ENCODE data around the gene NMU.
"Not testable (repeated sequence)": the region's sequence is repeated elsewhere in the genome, so short reads cannot be mapped to it uniquely, and the experiment has no call there.

NMU gene, protein sequence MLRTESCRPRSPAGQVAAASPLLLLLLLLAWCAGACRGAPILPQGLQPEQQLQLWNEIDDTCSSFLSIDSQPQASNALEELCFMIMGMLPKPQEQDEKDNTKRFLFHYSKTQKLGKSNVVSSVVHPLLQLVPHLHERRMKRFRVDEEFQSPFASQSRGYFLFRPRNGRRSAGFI

DNA sequence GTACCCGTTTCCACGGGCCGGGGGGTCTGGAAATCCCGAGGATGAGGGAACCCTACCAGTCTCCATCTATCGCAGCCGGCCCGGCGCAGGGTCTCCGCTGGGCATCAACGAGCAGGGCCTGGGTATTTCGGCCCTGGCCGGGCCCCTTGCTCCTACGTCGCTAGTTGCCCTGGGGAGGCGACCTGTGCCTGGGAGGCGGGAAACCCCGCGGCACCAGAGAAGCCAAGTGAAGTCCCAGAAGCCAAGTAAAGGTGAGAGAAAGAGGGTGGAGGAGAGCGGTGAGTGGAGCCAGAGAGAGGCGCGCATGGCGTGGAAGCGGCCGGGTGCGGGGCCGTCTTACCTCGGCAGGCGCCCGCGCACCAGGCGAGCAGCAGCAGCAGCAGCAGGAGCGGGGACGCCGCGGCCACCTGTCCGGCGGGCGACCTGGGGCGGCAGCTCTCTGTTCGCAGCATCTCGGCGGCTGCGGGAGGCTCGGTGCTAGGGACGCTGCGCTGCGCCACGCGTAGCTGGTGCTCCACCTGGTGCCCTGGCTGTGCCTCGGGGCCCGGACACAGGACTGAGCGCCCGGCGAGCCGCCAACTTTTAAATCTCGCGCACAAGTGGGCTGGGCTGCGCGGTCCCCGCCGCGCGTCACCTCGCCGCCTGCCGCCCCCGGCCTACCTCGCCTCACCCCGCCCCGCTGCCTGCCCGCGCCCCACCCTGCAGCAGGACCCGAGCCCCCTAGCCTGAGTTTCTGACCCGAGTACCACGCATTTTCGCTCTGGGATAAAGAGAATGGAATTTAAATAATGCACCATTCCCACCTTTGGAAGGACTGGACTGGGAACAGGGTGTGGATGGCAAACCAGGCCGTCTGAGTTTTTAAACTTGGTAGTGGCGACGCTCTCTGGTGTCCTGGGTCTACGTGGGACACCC lies at the start of gene NMU:
Gene NMU, minus strand, starts transcription at position 558 of the 915 bp plus-strand sequence. Its CDS starts 106 bp downstream, at position 452.
- TF ChIP-seq, protein P1, sequence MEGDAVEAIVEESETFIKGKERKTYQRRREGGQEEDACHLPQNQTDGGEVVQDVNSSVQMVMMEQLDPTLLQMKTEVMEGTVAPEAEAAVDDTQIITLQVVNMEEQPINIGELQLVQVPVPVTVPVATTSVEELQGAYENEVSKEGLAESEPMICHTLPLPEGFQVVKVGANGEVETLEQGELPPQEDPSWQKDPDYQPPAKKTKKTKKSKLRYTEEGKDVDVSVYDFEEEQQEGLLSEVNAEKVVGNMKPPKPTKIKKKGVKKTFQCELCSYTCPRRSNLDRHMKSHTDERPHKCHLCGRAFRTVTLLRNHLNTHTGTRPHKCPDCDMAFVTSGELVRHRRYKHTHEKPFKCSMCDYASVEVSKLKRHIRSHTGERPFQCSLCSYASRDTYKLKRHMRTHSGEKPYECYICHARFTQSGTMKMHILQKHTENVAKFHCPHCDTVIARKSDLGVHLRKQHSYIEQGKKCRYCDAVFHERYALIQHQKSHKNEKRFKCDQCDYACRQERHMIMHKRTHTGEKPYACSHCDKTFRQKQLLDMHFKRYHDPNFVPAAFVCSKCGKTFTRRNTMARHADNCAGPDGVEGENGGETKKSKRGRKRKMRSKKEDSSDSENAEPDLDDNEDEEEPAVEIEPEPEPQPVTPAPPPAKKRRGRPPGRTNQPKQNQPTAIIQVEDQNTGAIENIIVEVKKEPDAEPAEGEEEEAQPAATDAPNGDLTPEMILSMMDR (IDR thresholded peaks at IDR 0.05) = no peak
- Histone ChIP-seq H3K27me3 (peaks cover 83% of the 10 kb centered on the region), H3K27ac (no peak within 1 kb of the TSS), H3K36me3 (no peaks in the 10 kb centered on the region), H3K4me1 (ENCODE audit: control insufficient read depth in 1 of 2, insufficient read depth in 1 of 2, low read depth in 1 of 2, low read length in 1 of 2) (no peaks in the 10 kb centered on the region), H3K9me3 (no peaks in the 10 kb centered on the region), H3K4me3 (ENCODE audit: low read depth in 1 of 2, low read length in 1 of 2) (no peak within 1 kb of the TSS)

DNA sequence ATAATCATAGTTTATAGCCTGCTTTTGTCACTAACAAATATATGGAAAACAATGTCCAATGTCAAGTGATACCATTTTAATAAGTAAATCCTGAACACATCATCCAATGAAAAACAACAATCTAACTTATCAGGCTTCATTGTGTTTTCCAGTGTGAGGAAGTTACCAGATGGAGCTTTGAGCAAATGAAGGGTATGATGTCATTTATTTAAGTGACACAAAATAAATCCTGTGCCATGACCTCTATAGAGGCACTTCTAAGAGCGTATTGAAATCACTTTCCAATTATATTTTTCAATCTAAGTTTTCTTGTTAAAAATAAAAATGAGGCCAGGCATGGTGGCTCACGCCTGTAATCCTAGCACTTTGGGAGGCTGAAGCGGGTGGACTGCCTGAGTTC lies 48.2 kb upstream of the NMU start:
- Histone ChIP-seq H3K36me3 (no peaks in the 10 kb centered on the region), H3K9me3 (no peaks in the 10 kb centered on the region), H3K27me3 (no peaks in the 10 kb centered on the region), H3K4me3 (ENCODE audit: low read depth in 1 of 2, low read length in 1 of 2) (no peak overlapping the region), H3K27ac (no peak overlapping the region), H3K4me1 (ENCODE audit: control insufficient read depth in 1 of 2, insufficient read depth in 1 of 2, low read depth in 1 of 2, low read length in 1 of 2) (no peaks in the 10 kb centered on the region)
- TF ChIP-seq, protein P1 (IDR thresholded peaks at IDR 0.05) = no peak

DNA sequence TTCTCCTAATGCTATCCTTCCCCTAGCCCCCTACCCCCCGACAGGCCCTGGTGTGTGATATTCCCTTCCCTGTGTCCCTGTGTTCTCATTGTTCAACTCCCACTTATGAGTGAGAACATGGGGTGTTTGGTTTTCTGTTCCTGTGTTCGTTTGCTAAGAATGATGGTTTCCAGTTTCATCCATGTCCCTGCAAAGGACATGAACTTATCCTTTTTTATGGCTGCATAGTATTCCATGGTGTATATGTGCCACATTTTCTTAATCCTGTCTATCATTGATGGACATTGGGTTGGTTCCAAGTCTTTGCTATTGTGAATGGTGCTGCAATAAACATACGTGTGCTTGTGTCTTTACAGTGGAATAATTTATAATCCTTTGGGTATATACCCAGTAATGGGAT lies 46.7 kb upstream of the NMU start:
- not testable (repeated sequence) for H3K27ac ChIP-seq; H3K27me3 ChIP-seq; H3K9me3 ChIP-seq; H3K36me3 ChIP-seq; H3K4me1 ChIP-seq (ENCODE audit: control insufficient read depth in 1 of 2, insufficient read depth in 1 of 2, low read depth in 1 of 2, low read length in 1 of 2); H3K4me3 ChIP-seq (ENCODE audit: low read depth in 1 of 2, low read length in 1 of 2)

DNA sequence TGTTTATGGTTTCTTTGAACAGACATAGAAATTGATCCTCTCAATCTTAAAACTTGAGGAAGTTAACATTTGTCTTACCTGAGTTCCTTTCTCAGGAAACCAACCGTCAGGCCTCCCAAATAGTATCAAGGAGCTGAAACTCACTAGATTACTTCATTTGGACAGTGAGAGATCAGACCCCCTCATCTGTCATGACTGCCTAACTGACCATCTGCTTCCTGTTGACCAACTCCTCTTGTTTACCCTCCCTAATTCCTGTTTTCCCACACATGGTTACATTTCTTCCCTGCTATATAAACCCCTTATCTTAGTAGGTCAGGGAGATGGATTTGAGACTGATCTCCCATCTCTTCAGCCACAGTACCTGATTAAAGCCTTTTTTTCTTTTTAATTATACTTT lies 46.2 kb upstream of the NMU start:
- no peaks in the 10 kb centered on the region for H3K9me3 ChIP-seq
- no peaks in the 10 kb centered on the region for H3K36me3 ChIP-seq
- TF ChIP-seq, protein P1 (IDR thresholded peaks at IDR 0.05) = no peak
- H3K27ac ChIP-seq = no peak overlapping the region
- no peaks in the 10 kb centered on the region for H3K4me1 ChIP-seq (ENCODE audit: control insufficient read depth in 1 of 2, insufficient read depth in 1 of 2, low read depth in 1 of 2, low read length in 1 of 2)
- H3K27me3 ChIP-seq = no peaks in the 10 kb centered on the region
- H3K4me3 ChIP-seq (ENCODE audit: low read depth in 1 of 2, low read length in 1 of 2) = no peak overlapping the region

DNA sequence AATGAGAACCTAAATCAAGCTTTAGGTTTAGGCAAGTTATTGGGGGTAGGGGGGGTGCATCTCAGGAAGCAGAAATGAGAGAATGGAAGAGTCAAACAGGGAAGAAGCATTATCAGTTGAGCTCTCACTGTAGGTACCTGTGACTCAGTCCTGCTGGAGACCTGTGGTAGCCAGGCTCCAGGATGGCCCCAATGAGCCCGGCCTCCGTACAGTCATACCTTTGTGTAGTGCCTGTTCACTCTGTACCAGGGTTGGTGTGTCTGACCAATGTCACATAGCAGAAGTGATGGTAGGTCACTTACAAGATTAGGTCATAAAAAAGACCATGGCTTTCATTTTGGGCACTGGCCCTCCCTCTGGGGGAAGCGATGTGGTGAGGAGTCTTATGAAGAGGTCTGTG lies 45.3 kb upstream of the NMU start:
- no peaks in the 10 kb centered on the region for H3K27me3 ChIP-seq

More for the DNA sequence above, 45.3 kb upstream of the NMU start:
- H3K36me3 ChIP-seq = no peaks in the 10 kb centered on the region
- H3K9me3 ChIP-seq = no peaks in the 10 kb centered on the region
- no peaks in the 10 kb centered on the region for H3K4me1 ChIP-seq (ENCODE audit: control insufficient read depth in 1 of 2, insufficient read depth in 1 of 2, low read depth in 1 of 2, low read length in 1 of 2)
- TF ChIP-seq, protein P1 (IDR thresholded peaks at IDR 0.05) = no peak
- no peak overlapping the region for H3K27ac ChIP-seq
- H3K4me3 ChIP-seq (ENCODE audit: low read depth in 1 of 2, low read length in 1 of 2) = no peak overlapping the region
